Measurements from ENCODE around the gene RACK1. TPM values are rescaled to one million over a fixed set of nuclear protein-coding genes. Genes with fewer than 3 reads are reported as not detected.
"Not testable (repeated sequence)": the region's sequence is repeated elsewhere in the genome, so short reads cannot be mapped to it uniquely, and the experiment has no call there.

The RACK1 gene
- total RNA-seq = 2,172 and 2,196 TPM in 2 replicates

GRCh38 chr5:181243564-181244343, at the start of gene RACK1:
Gene RACK1 (minus strand): TSS chr5:181243906. CDS start chr5:181243800, 106 bp downstream.
- peak; percentile 96 for DNase-seq
- peaks cover 59% of the 10 kb centered on the region for H3K36me3 Mint-ChIP-seq (ENCODE audit: low read depth)

GRCh38 chr5:181287331-181287730, 43.6 kb upstream of the RACK1 start:
- H3K4me1 Mint-ChIP-seq; H3K36me3 Mint-ChIP-seq (ENCODE audit: low read depth); H3K27me3 Mint-ChIP-seq; DNase-seq; intact Hi-C loops (cut with micrococcal nuclease); H3K4me3 Mint-ChIP-seq; H3K9me3 Mint-ChIP-seq; H3K27ac Mint-ChIP-seq: not testable (repeated sequence)

More at GRCh38 chr5:181243564-181244343, at the start of gene RACK1:
- intact Hi-C loops (cut with micrococcal nuclease) = loop anchor here (1.0 to 5.0 kb wide), 4 partner anchors 20 to 1621 kb away; partner anchors contain the start of genes HNRNPH1, MGAT1 and TRIM41
- Mint-ChIP-seq H3K27ac (peak within 1 kb of the TSS; percentile 99), H3K9me3 (no peaks in the 10 kb centered on the region), H3K4me3 (peak within 1 kb of the TSS; percentile 98), H3K27me3 (no peaks in the 10 kb centered on the region), H3K4me1 (peaks cover 49% of the 10 kb centered on the region)

- H3K36me3 Mint-ChIP-seq (ENCODE audit: low read depth); H3K4me1 Mint-ChIP-seq; H3K4me3 Mint-ChIP-seq; DNase-seq; H3K9me3 Mint-ChIP-seq; H3K27me3 Mint-ChIP-seq; H3K27ac Mint-ChIP-seq; intact Hi-C loops (cut with micrococcal nuclease): not testable (repeated sequence)
Measured at GRCh38 chr5:181285962-181286705, 42.4 kb upstream of the RACK1 start.

GRCh38 chr5:181283841-181284755, 40.4 kb upstream of the RACK1 start:
- H3K27me3 Mint-ChIP-seq; H3K36me3 Mint-ChIP-seq (ENCODE audit: low read depth); H3K27ac Mint-ChIP-seq; H3K4me1 Mint-ChIP-seq; H3K4me3 Mint-ChIP-seq; H3K9me3 Mint-ChIP-seq; intact Hi-C loops (cut with micrococcal nuclease): not testable (repeated sequence)
- DNase-seq = peak; percentile 51

- Mint-ChIP-seq H3K4me1 (no peaks in the 10 kb centered on the region), H3K4me3 (no peak overlapping the region), H3K27me3 (peaks cover 2% of the 10 kb centered on the region), H3K36me3 (ENCODE audit: low read depth) (no peaks in the 10 kb centered on the region), H3K9me3 (no peaks in the 10 kb centered on the region), H3K27ac (no peak overlapping the region)
- intact Hi-C loops (cut with micrococcal nuclease) = no loop called here
- no peak for DNase-seq
Measured at GRCh38 chr5:181283347-181283746, 39.6 kb upstream of the RACK1 start.

DNA sequence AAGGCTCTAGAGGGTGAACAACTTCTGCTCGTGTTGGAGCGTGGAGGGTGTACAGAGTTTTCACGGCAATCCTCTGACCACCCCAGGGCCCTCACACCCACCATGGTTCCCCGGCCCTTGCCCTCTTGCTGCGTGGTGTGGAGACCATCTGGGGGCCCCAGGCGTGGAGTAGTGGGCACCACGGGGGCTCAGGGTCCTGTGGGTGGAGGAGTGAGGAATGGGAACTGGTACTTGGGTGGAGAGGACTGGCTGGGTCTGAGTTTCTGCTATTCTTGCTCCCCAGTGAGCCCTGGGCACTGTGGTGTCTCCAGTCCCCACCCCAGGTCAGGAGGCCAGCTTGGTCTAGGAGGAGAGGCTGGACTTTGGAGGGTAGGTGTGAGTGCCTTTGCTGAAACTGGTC, 39.2 kb upstream of the RACK1 start:
- Mint-ChIP-seq H3K27me3 (peaks cover 4% of the 10 kb centered on the region), H3K4me3 (no peak overlapping the region), H3K27ac (no peak overlapping the region), H3K4me1 (no peaks in the 10 kb centered on the region), H3K36me3 (ENCODE audit: low read depth) (no peaks in the 10 kb centered on the region), H3K9me3 (no peaks in the 10 kb centered on the region)
- DNase-seq = peak; percentile 38
- intact Hi-C loops (cut with micrococcal nuclease) = no loop called here

GRCh38 chr5:181282415-181282814, 38.7 kb upstream of the RACK1 start:
- DNase-seq; H3K36me3 Mint-ChIP-seq (ENCODE audit: low read depth); H3K27me3 Mint-ChIP-seq; H3K27ac Mint-ChIP-seq; intact Hi-C loops (cut with micrococcal nuclease); H3K4me3 Mint-ChIP-seq; H3K9me3 Mint-ChIP-seq; H3K4me1 Mint-ChIP-seq: not testable (repeated sequence)

DNA sequence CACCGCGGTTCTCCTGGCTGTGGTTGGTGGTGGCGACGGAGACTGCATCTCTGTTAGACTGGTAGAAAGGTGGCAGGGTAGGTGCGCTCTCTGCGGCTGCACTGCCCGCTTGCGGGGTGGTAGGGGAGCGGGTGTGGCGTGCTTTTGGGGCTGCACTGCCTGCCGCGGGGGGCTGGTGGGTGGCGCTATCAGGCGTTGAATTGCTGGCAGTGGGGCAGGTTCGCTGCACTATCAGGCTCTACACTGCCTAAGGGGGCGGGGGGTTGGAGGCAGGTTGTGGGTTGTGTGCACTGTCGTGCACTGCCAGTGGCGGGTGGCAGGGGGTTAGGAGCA, 38.2 kb upstream of the RACK1 start:
- Mint-ChIP-seq H3K4me1 (no peaks in the 10 kb centered on the region), H3K27ac (no peak overlapping the region), H3K36me3 (ENCODE audit: low read depth) (no peaks in the 10 kb centered on the region), H3K9me3 (no peaks in the 10 kb centered on the region), H3K27me3 (peaks cover 5% of the 10 kb centered on the region), H3K4me3 (no peak overlapping the region)
- DNase-seq = peak; percentile 42
- intact Hi-C loops (cut with micrococcal nuclease) = no loop called here

DNA sequence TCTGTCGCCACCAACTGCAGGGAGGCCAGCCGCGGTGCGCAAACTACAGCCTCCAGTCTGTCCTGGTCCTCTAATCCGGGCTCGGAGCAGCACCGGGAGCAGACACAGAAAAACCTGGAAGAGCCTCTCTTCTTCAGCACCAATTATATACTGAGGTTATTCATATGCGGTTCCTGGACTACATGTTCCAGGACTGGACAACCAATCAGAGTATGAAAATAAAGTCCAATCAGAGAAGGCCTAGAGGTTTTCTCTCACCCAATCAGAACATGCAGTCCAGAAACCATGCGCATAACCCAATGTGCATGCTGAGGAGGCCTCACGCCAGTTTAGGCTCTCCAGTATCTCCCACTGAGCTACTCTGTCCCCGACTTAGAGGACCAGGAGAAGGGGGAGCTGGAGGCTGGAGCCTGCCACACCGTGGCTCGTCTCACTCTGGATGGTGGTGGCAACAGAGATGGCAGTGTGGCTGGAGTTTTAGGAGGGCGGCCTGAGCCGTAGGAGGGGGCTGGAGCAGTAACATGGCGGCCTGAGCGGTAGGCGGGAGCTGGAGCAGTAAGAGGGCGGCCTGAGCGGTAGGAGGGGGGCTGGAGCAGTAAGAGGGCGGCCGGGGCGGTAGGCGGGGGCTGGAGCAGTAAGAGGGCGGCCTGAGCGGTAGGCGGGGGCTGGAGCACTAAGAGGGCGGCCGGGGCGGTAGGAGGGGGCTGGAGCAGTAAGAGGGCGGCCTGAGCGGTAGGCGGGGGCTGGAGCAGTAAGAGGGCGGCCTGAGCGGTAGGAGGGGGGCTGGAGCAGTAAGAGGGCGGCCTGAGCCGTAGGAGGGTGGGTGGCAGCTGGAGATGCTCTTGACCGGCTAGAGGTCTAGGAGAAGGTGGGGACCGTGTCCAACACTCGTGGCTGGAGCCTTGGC, 37.6 kb upstream of the RACK1 start:
- DNase-seq = peak; percentile 30
- intact Hi-C loops (cut with micrococcal nuclease) = no loop called here
- Mint-ChIP-seq H3K9me3 (no peaks in the 10 kb centered on the region), H3K27me3 (peaks cover 6% of the 10 kb centered on the region), H3K4me3 (no peak overlapping the region), H3K27ac (no peak overlapping the region), H3K4me1 (no peaks in the 10 kb centered on the region), H3K36me3 (ENCODE audit: low read depth) (no peaks in the 10 kb centered on the region)

- DNase-seq = no peak
- Mint-ChIP-seq H3K4me3 (no peak overlapping the region), H3K9me3 (no peaks in the 10 kb centered on the region), H3K36me3 (ENCODE audit: low read depth) (no peaks in the 10 kb centered on the region), H3K4me1 (no peaks in the 10 kb centered on the region), H3K27me3 (peaks cover 8% of the 10 kb centered on the region), H3K27ac (no peak overlapping the region)
- intact Hi-C loops (cut with micrococcal nuclease) = no loop called here
Measured at GRCh38 chr5:181280251-181280762, 36.6 kb upstream of the RACK1 start.

DNA sequence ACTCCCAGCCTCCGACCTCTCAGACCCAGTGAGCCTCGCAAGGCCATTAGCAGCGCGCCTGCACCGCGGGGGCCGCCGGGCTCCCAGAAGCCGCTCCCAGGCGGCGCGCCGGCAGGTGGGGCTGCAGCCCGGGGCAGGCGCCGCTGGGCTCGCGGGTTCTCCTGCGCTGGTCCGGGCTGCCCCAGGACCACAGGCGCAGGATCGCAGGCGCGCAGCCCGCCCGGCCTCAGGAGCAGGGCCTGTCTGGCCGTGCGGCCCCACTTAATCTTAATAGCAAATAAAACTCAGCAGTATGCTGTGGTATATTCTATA, 29.7 kb upstream of the RACK1 start:
- not testable (repeated sequence) for H3K4me3 Mint-ChIP-seq, H3K27ac Mint-ChIP-seq
- peak; percentile 58 for DNase-seq

DNA sequence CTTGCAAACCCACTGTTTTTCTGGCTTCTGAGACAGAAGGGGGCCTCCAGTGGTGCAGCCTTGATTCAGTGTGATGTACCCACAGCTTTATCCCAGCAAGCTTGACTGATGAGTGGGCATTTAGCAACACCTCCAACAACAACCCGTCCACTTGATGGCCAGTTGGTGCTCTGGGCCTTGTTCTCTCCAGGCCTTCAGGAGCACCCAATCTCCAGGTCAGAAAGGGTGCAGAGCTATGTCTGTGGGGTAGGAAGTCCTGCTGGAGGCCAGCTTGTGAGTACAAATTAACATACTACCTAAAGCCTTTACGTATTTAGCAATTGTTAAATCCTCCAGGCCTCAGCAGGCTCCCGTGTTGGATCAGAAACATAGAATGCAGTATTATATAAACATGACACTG, 27.4 kb upstream of the RACK1 start:
- Mint-ChIP-seq H3K9me3 (no peaks in the 10 kb centered on the region), H3K27ac (no peak overlapping the region), H3K4me3 (no peak overlapping the region), H3K4me1 (no peaks in the 10 kb centered on the region), H3K36me3 (ENCODE audit: low read depth) (no peaks in the 10 kb centered on the region), H3K27me3 (no peaks in the 10 kb centered on the region)
- peak; percentile 51 for DNase-seq
- intact Hi-C loops (cut with micrococcal nuclease) = no loop called here

More for the DNA sequence above, 29.7 kb upstream of the RACK1 start:
- H3K4me1 Mint-ChIP-seq; H3K27me3 Mint-ChIP-seq; intact Hi-C loops (cut with micrococcal nuclease); H3K9me3 Mint-ChIP-seq; H3K36me3 Mint-ChIP-seq (ENCODE audit: low read depth): not testable (repeated sequence)

- not testable (repeated sequence) for H3K4me3 Mint-ChIP-seq, H3K27ac Mint-ChIP-seq, H3K27me3 Mint-ChIP-seq, H3K9me3 Mint-ChIP-seq, H3K4me1 Mint-ChIP-seq, DNase-seq
- intact Hi-C loops (cut with micrococcal nuclease) = loop anchor here (10.0 kb wide), 1 partner anchor 403 kb away; the partner anchor contains the start of gene ZFP62
- H3K36me3 Mint-ChIP-seq (ENCODE audit: low read depth) = peaks cover 12% of the 10 kb centered on the region
Measured at GRCh38 chr5:181267907-181268306, 24.2 kb upstream of the RACK1 start.
